ENCODE data around the gene RHOT1.

Gene RHOT1

DNA sequence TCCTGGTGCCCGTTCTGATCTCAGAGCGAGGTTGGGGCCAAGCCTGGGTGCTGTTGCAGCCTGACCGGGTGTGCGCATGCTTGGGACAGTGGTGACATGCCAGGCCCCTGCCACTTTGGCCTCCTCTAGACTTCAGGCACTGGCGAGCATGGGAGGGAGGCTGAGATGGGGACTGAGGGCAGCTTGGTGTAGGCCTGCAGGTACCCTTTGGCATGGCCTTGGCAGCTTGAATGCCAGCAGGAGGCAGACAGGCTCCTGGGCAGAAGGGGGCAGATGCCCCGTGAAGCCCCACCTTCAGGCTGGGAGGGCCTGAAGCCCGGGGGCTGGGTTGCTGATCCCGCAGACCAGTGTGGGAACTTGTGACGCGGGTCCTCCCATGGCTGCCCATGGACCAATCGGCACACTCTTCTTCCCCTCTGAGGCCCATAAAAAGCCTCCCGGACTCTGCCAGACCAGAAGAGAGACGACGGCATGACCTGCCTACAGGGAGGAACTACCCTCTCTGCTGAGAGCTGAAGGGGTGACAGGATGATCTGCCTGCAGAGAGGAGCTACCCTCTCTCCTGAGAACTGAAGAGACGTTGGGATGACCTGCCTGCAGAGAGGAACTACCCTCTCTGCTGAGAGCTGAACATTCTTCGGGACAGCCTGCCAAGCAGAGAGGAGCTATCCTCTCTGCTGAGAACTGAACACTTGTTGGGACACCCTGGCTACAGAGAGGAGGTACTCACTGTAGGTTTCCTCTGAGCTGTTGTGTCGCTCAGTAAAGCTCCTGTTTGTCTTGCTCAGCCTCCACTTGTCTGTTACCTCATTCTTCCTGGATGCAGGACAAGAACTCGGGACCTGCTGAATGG is 17.5 kb downstream of the RHOT1 start:
- ATAC-seq: no peak
- TF ChIP-seq ESRRG (CRISPR knock-in tag; IDR thresholded peaks at IDR 0.05) (no peak), ZFP3 (CRISPR knock-in tag; IDR thresholded peaks at IDR 0.05) (no peak), PPARA (CRISPR knock-in tag; IDR thresholded peaks at IDR 0.05; ENCODE audit: borderline replicate concordance) (no peak), GLIS3 (CRISPR knock-in tag; IDR thresholded peaks at IDR 0.05) (no peak), ZFP30 (CRISPR knock-in tag; IDR thresholded peaks at IDR 0.05) (no peak), RARB (CRISPR knock-in tag; IDR thresholded peaks at IDR 0.05) (no peak), ZNF70 (CRISPR knock-in tag; IDR thresholded peaks at IDR 0.05) (no peak), BACH2 (CRISPR knock-in tag; IDR thresholded peaks at IDR 0.05; ENCODE audit: borderline replicate concordance) (no peak)
- TF ChIP-seq, protein P1, sequence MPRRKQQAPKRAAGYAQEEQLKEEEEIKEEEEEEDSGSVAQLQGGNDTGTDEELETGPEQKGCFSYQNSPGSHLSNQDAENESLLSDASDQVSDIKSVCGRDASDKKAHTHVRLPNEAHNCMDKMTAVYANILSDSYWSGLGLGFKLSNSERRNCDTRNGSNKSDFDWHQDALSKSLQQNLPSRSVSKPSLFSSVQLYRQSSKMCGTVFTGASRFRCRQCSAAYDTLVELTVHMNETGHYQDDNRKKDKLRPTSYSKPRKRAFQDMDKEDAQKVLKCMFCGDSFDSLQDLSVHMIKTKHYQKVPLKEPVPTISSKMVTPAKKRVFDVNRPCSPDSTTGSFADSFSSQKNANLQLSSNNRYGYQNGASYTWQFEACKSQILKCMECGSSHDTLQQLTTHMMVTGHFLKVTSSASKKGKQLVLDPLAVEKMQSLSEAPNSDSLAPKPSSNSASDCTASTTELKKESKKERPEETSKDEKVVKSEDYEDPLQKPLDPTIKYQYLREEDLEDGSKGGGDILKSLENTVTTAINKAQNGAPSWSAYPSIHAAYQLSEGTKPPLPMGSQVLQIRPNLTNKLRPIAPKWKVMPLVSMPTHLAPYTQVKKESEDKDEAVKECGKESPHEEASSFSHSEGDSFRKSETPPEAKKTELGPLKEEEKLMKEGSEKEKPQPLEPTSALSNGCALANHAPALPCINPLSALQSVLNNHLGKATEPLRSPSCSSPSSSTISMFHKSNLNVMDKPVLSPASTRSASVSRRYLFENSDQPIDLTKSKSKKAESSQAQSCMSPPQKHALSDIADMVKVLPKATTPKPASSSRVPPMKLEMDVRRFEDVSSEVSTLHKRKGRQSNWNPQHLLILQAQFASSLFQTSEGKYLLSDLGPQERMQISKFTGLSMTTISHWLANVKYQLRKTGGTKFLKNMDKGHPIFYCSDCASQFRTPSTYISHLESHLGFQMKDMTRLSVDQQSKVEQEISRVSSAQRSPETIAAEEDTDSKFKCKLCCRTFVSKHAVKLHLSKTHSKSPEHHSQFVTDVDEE (CRISPR knock-in tag; IDR thresholded peaks at IDR 0.05): no peak
- TF ChIP-seq, protein P2, sequence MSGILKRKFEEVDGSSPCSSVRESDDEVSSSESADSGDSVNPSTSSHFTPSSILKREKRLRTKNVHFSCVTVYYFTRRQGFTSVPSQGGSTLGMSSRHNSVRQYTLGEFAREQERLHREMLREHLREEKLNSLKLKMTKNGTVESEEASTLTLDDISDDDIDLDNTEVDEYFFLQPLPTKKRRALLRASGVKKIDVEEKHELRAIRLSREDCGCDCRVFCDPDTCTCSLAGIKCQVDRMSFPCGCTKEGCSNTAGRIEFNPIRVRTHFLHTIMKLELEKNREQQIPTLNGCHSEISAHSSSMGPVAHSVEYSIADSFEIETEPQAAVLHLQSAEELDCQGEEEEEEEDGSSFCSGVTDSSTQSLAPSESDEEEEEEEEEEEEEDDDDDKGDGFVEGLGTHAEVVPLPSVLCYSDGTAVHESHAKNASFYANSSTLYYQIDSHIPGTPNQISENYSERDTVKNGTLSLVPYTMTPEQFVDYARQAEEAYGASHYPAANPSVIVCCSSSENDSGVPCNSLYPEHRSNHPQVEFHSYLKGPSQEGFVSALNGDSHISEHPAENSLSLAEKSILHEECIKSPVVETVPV (CRISPR knock-in tag; IDR thresholded peaks at IDR 0.05): no peak

DNA sequence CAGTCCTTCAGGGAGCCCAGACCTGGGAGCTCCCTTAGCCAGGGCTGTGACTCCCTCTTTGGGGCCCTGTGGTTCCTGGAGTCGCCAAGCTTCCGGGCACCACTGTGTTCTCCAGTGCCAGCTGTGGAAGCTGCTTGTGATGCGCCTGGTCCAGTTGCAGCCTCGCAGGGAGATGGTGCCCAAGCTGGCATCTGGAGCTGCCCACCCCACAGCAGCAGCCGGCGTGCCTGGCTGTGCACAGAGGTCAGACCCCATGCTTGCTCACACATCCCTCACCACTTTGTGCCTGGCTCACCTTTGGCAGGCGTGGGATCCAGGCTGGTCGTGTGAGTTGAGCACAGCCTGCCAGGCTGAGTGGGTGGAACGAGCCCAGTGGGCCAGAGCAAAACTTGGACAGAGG is 18.2 kb downstream of the RHOT1 start:
- TF ChIP-seq ZNF8 (CRISPR knock-in tag; IDR thresholded peaks at IDR 0.05) (no peak), ZFP30 (CRISPR knock-in tag; IDR thresholded peaks at IDR 0.05) (no peak), ZC3H10 (CRISPR knock-in tag; IDR thresholded peaks at IDR 0.05) (no peak), ZNF565 (CRISPR knock-in tag; conservative IDR thresholded peaks at IDR 0.05; ENCODE audit: low read depth) (no peak), TOX (CRISPR knock-in tag; IDR thresholded peaks at IDR 0.05; ENCODE audit: borderline replicate concordance) (no peak), ARNTL (CRISPR knock-in tag; IDR thresholded peaks at IDR 0.05; ENCODE audit: borderline replicate concordance, low read depth) (no peak), RARB (CRISPR knock-in tag; IDR thresholded peaks at IDR 0.05) (no peak), GLIS3 (CRISPR knock-in tag; IDR thresholded peaks at IDR 0.05) (no peak), ISL1 (CRISPR knock-in tag; IDR thresholded peaks at IDR 0.05) (no peak), ZFP3 (CRISPR knock-in tag; IDR thresholded peaks at IDR 0.05) (no peak), ZNF70 (CRISPR knock-in tag; IDR thresholded peaks at IDR 0.05) (no peak)
- TF ChIP-seq, protein P2 (CRISPR knock-in tag; IDR thresholded peaks at IDR 0.05): no peak
- ATAC-seq: no peak

DNA sequence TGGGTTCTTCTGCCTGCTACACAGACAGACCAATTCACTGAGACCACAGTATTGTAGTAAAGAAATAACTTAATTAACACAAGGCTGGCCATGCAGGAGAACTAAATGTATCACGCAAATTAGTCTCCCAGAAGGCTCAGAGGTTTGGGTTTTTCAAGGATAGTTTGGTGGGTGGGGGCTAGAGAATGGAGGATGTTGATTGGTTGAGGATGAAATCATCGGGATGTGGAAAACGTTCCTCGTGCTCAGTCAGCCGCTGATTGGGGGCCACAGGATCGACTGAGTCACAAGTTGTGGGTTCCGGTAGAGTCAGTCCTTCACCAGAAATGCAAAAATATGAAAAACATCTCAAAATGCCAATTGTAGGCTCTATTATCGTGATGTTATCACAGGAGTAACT is 18.7 kb downstream of the RHOT1 start:
- ATAC-seq: no peak
- TF ChIP-seq GLIS3 (CRISPR knock-in tag; IDR thresholded peaks at IDR 0.05): no peak
- TF ChIP-seq, protein P1 (CRISPR knock-in tag; IDR thresholded peaks at IDR 0.05): no peak
- TF ChIP-seq BACH2 (CRISPR knock-in tag; IDR thresholded peaks at IDR 0.05; ENCODE audit: borderline replicate concordance): no peak
- TF ChIP-seq, protein P3, sequence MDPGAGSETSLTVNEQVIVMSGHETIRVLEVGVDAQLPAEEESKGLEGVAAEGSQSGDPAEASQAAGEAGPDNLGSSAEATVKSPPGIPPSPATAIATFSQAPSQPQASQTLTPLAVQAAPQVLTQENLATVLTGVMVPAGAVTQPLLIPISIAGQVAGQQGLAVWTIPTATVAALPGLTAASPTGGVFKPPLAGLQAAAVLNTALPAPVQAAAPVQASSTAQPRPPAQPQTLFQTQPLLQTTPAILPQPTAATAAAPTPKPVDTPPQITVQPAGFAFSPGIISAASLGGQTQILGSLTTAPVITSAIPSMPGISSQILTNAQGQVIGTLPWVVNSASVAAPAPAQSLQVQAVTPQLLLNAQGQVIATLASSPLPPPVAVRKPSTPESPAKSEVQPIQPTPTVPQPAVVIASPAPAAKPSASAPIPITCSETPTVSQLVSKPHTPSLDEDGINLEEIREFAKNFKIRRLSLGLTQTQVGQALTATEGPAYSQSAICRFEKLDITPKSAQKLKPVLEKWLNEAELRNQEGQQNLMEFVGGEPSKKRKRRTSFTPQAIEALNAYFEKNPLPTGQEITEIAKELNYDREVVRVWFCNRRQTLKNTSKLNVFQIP (CRISPR knock-in tag; IDR thresholded peaks at IDR 0.05; ENCODE audit: borderline replicate concordance, low read depth): no peak
- no peak for TF ChIP-seq ZFP3 (CRISPR knock-in tag; IDR thresholded peaks at IDR 0.05)
- TF ChIP-seq ISL1 (CRISPR knock-in tag; IDR thresholded peaks at IDR 0.05): no peak
- TF ChIP-seq CSDC2 (CRISPR knock-in tag; IDR thresholded peaks at IDR 0.05): no peak
- TF ChIP-seq, protein P4, sequence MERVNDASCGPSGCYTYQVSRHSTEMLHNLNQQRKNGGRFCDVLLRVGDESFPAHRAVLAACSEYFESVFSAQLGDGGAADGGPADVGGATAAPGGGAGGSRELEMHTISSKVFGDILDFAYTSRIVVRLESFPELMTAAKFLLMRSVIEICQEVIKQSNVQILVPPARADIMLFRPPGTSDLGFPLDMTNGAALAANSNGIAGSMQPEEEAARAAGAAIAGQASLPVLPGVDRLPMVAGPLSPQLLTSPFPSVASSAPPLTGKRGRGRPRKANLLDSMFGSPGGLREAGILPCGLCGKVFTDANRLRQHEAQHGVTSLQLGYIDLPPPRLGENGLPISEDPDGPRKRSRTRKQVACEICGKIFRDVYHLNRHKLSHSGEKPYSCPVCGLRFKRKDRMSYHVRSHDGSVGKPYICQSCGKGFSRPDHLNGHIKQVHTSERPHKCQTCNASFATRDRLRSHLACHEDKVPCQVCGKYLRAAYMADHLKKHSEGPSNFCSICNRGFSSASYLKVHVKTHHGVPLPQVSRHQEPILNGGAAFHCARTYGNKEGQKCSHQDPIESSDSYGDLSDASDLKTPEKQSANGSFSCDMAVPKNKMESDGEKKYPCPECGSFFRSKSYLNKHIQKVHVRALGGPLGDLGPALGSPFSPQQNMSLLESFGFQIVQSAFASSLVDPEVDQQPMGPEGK (CRISPR knock-in tag; IDR thresholded peaks at IDR 0.05; ENCODE audit: borderline replicate concordance): no peak
- no peak for TF ChIP-seq ESRRG (CRISPR knock-in tag; IDR thresholded peaks at IDR 0.05)
- TF ChIP-seq, protein P5, sequence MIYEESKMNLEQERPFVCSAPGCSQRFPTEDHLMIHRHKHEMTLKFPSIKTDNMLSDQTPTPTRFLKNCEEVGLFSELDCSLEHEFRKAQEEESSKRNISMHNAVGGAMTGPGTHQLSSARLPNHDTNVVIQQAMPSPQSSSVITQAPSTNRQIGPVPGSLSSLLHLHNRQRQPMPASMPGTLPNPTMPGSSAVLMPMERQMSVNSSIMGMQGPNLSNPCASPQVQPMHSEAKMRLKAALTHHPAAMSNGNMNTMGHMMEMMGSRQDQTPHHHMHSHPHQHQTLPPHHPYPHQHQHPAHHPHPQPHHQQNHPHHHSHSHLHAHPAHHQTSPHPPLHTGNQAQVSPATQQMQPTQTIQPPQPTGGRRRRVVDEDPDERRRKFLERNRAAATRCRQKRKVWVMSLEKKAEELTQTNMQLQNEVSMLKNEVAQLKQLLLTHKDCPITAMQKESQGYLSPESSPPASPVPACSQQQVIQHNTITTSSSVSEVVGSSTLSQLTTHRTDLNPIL (CRISPR knock-in tag; IDR thresholded peaks at IDR 0.05; ENCODE audit: low read depth): no peak
- TF ChIP-seq ZC3H10 (CRISPR knock-in tag; IDR thresholded peaks at IDR 0.05): no peak
- TF ChIP-seq TOX (CRISPR knock-in tag; IDR thresholded peaks at IDR 0.05; ENCODE audit: borderline replicate concordance): no peak
- TF ChIP-seq, protein P2 (CRISPR knock-in tag; IDR thresholded peaks at IDR 0.05): no peak

Data from SK-N-SH treated with all-trans-retinoic acid at 6 μM for 48 hours (cell line).